ENCODE measurements around the gene OLIG1.

- TF ChIP-seq CTCF (conservative IDR thresholded peaks at IDR 0.05; ENCODE audit: low read length) (no peak), EZH2phosphoT487 (IDR thresholded peaks at IDR 0.05; ENCODE audit: borderline replicate concordance, low read depth, low read length) (no peak)
Measured at GRCh38 chr21:33058527-33058926, 11.4 kb upstream of the OLIG1 start.

Measured in OCI-LY7 (cell line).